LNCAP (cell line): Measurements from ENCODE around the gene NCS1.

ENCODE experiments used
- CTCF ChIP-seq: fragments of 450-650 bp; IDR thresholded peaks from 2 replicates; pipeline ENCODE4 v1.5.1; 2017; ENCODE audit warnings: mild to moderate bottlenecking

NCS1 gene

GRCh38 chr9:130186051-130186450, 13.8 kb downstream of the NCS1 start:
- TF ChIP-seq CTCF, result no peak

GRCh38 chr9:130186839-130187522, 14.8 kb downstream of the NCS1 start:
- no peak for TF ChIP-seq CTCF

GRCh38 chr9:130187523-130187846, 15.3 kb downstream of the NCS1 start:
- no peak for TF ChIP-seq CTCF

- TF ChIP-seq CTCF, result no peak
Measured at GRCh38 chr9:130188860-130189481, 16.8 kb downstream of the NCS1 start.

- no peak for TF ChIP-seq CTCF
Measured at GRCh38 chr9:130189840-130190239, 17.6 kb downstream of the NCS1 start.

- no peak for TF ChIP-seq CTCF
Measured at GRCh38 chr9:130191068-130191748, 19.0 kb downstream of the NCS1 start.

GRCh38 chr9:130191749-130192120, 19.5 kb downstream of the NCS1 start:
- TF ChIP-seq CTCF, result no peak
